ENCODE results near the gene TASP1.
"Not testable (repeated sequence)": the region's sequence is repeated elsewhere in the genome, so short reads cannot be mapped to it uniquely, and the experiment has no call there.

Gene TASP1

DNA sequence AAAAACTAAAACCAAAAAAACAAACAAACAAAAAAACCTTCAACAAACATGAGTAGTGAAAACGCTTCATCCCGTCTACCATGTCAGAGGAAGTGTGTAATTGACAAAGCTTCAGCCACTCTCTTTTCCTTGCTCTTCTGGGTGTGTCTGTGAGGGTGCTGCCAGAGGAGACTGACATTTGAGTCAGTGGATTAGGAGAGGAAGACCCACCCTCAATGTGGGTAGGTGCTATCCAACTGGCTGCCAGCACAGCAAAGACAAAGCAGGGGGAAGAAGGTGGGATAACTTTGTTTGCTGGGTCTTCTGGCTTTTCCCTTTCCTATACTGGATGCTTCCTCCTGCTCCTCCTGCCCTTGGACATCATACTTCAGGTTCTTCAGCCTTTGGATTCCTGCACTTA is 145.6 kb downstream of the TASP1 start:
- DNase-seq (ENCODE audit: low read depth in 2 of 2), result no peak

DNA sequence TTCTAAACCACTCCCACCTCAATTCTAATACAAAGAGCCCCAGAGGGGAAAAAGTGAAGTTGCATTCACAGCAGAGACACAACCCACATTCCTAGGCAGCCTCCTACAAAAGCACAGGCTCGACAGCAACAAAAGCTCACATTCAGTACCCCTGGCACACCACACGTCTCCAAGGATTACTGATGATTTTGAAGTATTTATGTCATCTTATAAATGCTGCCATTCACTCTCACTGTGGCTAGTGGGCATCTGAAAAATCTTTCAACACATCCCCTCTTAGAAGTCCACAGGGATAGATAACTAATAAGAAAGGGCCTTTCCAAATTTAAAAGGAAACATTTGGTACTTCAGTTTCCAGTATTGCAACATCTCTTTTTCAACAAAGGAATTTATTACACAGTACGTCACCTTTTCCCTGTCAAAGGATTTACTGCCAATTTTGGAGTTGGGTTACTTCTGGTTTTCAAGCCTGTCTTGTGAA is 146.7 kb downstream of the TASP1 start:
- DNase-seq (ENCODE audit: low read depth in 2 of 2), result no peak

DNA sequence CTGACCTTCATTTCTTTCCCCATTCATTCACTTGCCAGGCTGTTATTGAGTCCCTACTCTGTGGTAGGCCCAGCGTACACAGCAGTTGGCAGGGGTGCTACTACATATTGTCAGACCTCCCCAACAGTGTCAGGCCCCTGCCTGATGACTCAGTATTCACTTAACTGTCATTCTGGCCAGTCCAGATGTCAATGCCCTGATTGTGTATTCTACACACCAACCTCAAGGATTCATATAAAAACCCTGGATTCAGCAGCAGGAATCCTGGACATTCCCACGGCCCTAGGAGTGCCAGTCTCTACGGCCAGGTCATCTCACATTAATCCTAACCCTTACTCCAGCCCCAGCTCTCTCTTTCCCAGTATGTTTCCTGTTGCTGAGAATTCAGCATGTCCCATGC is 151.5 kb downstream of the TASP1 start:
- DNase-seq (ENCODE audit: low read depth in 2 of 2), result no peak

DNA sequence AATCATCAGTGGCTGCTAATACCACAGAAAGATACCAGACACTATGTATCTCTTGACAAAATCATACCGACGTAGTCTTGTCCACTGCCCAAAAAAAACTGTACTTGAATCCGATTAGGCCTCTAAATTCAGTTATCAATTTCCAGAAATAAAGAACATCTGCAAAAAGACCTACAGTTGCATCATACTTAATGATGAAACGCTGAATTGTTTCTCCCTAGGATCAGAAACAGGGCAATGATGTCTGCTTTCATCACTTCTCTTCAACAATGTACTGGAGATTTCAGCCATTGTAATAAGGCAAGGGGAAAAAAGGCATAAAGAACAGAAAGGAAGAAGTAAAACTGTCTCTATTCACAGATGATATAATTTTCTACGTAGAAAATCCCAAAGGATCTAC is 152.0 kb downstream of the TASP1 start:
- DNase-seq (ENCODE audit: low read depth in 2 of 2), result no peak

DNA sequence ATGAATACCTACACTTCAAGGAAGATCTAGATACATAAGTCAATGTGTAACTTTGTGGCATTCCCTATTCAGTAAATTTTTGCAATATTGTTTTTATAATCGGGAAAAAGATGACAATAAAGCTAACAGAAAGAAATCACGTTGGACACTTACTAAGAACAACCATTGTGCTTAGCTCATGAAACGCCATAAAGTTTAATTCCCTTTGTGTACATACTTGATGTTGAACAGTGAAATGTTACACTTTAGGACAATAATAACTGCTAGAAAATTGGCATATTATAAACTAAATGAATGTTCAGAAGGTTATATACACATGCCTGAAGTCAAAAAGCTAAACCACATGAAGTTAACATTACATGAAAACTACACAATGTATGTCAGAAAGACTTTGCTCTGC is 153.2 kb downstream of the TASP1 start:
- DNase-seq (ENCODE audit: low read depth in 2 of 2), result no peak

DNA sequence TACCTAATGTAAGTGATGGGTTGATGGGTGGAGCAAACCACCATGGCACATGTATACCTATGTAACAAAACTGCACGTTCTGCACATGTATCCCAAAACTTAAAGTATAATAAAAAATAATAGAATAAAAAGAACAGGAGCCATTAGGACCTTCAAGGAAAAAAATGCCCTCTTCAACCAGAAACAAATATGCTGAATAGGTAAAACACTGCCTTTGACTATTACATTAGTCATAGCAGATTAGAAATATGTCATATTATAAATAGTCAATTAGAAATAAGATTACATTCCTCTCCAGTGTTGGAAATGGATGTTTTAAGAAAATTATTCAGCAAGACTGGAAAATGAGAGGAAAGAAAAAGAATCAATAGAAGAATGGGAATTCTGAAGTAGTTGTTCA is 153.7 kb downstream of the TASP1 start:
- not testable (repeated sequence) for DNase-seq (ENCODE audit: low read depth in 2 of 2)

DNA sequence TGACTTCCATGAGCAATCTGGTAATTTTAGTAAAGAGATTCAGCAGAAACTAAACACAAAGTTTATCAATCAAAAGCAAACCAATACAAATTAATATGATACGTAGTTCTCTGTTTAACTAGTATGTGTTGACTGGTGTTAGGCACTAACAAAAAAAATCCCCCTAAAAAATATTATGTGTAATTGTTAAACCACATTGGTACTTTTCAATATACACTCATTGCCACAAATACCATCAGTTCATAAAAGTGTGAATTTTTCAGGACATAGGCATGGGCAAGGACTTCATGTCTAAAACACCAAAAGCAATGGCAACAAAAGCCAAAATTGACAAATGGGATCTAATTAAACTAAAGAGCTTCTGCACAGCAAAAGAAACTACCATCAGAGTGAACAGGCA is 155.3 kb downstream of the TASP1 start:
- not testable (repeated sequence) for DNase-seq (ENCODE audit: low read depth in 2 of 2)

DNA sequence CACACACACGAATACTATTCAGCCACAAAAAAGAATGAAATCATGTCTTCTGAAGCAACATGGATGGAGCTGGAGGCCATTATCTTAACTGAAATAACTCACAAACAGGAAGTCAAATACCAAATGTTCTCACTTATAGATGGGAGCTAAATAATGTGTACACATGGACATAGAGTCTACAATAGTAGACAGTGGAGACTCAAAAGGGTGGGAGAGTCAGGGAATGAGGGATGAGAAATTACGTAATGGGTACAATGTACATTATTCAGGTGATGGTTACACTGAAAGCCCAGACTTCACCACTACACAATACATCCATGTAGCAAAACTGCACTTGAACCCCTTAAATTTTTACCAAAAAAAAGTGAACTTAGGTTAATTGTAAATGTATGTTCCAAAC is 160.4 kb downstream of the TASP1 start:
- DNase-seq (ENCODE audit: low read depth in 2 of 2), result no peak

DNA sequence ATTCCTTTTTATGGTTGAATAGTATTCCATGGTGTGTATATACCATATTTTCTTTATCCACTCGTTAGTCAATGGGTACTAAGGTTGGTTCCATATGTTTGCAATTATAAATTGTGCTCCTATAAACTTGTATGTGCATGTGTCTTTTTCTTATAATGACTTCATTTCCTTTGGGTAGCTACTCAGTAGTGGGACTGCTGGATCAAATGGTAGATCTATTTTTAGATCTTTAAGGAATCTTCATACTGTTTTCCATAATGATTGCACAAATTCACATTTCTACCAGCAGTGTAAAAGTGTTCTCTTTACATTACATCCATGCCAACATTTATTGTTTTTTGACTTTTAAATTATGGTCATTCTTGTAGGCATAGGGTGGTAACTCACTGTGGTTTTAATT is 164.3 kb downstream of the TASP1 start:
- DNase-seq (ENCODE audit: low read depth in 2 of 2), result no peak

DNA sequence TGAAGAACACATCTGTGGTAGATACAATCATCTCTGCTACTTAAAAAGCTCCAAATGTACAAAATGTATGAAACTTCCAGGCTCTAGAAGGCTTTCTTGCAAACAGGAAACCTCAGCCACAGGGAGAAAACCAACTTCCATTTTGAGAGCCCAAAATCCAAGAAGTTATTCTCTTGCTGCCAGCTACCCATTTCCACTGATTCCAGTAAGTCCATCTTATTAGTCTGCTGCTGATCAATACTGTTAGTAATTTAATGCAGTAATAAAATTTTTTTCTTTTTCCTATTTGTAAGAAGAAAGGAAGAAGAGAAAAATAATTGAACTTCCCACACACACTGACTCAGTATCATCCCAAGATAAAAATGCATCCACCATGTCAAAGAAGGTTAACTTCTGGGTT is 169.5 kb downstream of the TASP1 start:
- DNase-seq (ENCODE audit: low read depth in 2 of 2), result no peak

DNA sequence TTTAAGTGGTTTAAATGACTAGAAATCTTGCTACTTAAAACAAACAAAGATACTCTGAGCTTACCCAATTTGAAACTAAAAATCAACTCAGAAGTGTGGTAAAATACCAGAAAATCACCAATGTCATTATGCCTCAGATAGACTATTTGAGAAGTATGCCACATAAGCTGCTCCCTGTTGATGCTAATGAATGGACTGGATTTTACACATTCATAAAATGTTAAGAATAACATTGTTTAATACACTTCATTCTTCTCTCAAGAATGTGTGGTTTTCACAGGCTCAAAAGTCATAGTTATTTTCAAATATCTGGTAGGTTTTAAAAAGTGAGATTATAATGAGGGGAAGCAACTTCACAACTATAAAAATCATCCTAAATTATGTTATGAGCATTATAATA is 170.6 kb downstream of the TASP1 start:
- no peak for DNase-seq (ENCODE audit: low read depth in 2 of 2)

DNA sequence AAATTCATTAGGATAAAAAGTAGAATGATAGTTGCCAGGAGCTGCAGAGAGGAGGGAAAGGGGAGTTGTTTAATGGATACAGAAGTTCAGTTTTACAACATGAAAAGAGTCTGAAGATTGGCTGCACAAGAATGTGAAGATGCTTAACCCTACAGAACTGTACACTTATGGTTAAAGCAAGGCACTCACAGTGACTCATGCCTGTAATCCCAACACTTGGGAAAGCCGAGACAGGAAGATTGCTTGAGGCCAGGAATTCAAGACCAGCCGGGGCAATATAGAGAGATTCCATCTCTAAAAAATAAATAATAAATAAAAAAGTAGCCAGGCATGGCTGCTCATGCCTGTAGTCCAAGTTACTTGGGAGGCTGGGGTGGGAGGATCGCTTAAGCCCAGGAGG is 174.0 kb downstream of the TASP1 start:
- DNase-seq (ENCODE audit: low read depth in 2 of 2), result no peak

DNA sequence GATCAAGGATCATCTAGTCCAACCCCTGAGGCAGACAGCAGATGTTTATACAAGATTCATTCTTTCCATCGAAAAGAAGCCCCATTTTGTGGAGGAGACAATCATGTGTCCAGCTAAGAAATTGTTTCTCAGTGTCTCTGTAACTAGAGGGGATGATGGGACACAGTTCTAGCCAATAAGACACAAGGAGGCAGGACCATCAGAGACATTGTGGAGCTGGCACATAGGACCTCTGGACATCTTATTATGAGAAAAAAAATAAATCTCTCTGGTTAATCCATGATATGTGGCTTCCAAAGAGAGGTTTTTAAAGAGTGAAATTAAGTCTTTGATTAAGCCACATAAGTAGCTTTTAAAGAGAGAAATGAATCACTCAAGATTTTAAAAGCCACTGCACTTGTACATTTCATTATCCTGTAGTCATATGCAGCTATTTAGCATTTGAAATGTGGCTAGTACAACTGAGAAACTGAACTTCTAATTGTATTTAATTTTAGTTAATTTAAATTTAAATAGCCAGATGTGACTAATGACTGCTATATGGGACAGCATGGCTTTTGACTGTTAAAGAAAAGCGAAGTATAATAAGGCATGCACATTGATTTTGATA is 176.8 kb downstream of the TASP1 start:
- DNase-seq (ENCODE audit: low read depth in 2 of 2), result no peak

DNA sequence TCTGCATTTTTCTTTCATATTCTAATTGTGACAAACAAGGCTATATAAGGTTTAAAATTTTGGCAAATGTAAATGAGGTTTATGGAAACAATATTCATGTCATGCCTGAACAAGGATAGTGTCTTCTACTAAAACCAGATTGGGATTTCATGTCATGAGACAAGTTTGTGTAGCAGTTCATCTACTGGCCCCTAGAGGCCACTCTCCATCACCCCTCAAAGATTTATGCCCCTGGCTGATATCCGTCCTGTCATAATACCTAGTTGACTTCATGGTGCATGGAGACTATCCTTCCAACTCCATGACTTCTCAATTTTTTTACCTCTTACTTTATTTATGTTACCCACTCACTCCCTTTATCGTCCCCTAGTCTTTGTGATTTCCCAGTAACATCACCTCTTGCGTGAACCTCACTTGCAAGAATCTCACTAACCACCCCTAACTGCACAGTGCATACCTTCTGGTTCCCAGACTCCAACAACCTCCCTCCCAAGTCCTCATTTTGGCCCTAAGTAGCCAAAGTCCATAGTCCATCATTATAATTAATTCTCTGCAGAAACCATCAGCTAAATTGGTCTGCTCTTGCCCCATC is 179.8 kb downstream of the TASP1 start:
- DNase-seq (ENCODE audit: low read depth in 2 of 2), result peak in 1 of 2 donors; percentile 0

DNA sequence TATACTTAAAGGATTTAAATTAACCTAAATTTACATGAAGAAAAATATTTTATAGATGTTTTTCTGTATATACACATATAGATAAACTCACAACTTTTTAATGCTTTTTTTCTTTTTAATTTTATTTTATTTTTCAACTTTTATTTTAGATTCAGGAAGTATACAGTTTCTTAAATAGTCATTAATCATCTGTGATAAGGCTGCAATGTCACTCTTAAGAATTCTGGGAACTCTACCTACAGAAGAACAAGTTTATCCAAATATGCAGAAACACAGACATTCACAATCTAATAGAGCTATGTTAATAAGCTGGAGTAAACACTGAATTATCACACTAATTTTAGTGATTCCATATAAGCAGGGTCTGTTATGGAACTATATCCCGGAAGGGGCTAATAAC is 181.2 kb downstream of the TASP1 start:
- DNase-seq (ENCODE audit: low read depth in 2 of 2), result no peak

DNA sequence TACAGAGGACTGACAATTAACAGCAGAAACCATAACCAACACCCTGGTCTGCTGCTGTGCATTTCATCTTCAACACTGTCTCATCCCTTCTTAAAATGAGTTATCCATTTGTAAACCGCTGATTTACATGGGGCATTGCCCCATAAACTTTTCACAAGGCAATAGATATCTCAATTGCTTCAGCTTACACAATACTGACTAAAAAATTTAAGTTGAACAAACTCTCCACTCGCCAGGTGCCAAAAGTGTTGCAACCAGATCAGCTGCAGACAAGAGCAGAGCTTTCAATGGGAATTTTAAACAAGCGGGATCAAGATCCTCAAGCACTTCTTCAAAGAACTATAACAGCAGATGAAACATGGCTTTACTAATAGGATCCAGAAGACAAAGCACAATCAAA is 183.0 kb downstream of the TASP1 start:
- DNase-seq (ENCODE audit: low read depth in 2 of 2), result no peak

DNA sequence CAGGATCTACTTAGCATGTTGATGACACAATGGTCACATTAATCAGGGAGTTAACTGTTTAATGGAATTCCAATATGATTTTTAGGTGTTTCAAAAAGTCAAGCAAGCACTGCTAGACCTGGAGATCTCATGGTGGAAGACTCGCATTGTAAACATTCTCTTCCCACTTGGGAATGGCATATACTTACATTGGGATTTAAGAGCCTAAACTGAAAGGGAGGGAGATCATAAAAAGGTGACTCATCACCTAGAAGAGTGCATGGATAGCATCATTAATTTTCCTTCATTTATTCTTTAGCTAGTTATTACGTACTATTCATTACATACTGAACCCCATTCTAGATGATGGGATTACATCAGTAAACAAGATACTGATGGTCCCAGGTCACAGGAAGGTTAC is 185.4 kb downstream of the TASP1 start:
- DNase-seq (ENCODE audit: low read depth in 2 of 2), result no peak

DNA sequence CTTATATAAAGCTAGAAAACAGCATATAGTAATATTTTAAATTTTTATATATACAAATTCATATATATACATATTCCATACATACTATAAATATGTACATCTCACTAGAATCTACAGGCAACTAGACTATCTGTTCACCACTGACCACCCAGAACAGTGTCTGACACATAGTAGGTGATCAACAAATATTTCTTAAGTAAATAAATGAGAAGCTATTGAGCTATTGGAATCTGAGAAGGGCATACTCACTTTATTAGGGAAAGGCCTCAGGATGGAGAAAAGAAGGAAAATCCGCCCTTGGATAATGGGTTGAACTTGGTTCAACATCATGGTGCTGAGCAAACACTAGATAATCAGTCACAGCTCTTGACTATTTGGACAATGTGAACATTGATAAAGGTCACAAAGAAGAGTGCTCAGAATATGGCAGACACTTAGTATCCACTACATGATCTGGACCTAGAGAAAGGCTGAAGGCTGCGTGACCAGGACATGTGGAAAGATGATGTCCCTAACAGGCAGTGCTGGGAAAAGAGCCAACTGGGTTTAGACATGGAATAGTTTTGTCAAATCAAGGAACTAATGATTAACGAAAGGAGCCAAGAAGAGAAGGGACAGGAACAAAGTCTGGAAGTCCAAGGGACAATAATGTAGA is 186.1 kb downstream of the TASP1 start:
- DNase-seq (ENCODE audit: low read depth in 2 of 2), result no peak

DNA sequence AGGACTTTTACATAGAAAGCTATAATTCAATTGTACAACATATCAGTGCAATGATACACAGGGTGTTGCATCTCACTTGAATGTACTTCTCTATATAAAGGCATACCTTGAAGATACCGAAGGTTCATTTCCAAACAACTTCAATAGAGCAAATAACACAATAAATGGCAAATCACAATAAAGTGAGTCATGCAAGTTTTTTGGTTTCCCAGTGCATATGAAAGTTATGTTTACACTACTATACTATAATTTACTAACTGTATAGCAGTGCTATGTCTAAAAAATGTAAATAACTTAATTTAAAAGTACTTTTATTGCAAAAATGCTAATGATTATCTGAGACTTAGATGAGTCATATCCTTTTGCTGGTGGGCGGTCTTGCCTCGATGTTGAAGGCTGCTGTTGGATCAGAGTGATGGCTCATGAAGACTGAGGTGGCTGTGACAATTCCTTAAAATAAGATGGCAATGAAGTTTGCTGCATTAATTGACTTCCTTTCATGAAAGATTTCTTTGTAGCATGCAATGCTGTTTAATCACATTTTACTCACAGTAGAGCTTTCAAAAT is 188.8 kb downstream of the TASP1 start:
- no peak for DNase-seq (ENCODE audit: low read depth in 2 of 2)

DNA sequence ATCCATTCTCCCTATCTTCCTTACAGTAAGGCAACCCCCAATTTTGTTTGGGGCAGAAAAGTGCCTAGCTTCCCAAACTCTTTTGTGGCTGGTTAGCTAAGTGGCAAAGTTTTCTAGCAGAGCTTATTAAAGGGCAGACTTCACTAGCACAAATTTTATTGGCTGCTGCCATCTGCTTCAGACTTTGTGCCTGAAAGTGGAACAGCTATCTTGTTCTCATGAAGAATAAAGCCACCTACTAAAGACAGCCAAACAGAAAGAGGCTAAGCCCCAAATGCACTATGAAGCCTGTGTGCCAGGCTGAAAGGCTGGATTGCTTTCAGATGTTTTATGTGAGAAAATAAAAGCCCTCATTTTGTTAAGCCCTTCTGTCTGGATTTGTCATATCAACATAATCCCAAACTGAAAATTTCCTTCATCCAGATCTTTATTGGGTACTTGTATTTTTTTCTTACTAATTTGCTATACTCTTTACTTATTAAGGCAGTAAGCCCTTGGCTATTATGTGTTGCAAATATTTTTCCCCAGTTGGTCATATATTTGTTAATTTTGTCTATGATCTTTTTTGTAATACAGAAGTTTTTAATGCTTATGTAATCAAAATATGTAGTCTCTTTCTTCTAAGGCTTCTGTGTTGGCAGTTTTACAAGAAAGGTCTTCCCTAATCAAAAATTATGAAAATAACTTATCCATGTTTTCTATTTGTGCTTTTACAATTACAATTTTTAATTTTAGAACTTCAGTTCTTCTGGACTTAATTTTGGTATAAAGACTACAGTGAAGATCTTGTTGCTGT is 191.1 kb downstream of the TASP1 start:
- DNase-seq (ENCODE audit: low read depth in 2 of 2), result no peak

DNA sequence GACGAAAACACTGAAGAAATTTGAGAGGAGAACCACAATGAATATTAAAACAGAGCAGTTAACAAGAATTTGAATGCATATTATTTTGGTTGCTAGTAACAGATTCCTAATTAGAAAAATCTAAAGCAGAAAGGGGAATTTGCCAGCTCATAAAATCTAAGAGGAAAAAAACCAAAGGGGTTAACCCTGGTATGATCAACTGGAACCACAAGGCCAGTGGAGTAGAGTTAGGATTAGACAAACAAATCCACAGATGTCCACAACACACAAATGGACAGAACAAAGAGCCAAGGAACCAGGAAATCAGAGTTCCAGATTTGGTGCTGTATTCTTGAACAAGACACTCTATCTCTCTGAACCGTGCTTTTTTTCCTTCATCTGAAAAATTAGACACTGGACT is 195.0 kb downstream of the TASP1 start:
- DNase-seq (ENCODE audit: low read depth in 2 of 2), result no peak

DNA sequence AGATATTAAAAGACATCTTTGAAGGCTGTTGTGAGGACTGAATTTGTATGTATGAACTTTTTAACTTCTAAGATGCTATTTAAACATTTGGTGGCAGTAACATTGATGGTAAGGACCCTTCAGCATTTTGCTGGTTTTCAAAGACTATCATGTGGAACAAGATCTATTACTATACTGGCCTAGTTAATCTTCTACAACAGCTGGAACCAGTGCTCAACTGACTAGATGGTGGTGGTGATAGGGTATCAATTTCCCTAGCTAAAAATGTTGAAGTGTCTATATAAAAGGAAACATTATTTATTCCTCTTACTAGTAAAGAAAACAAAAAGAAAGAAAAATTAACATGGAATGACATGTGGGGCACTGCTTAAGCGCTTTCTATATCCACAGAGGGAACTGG is 195.7 kb downstream of the TASP1 start:
- DNase-seq (ENCODE audit: low read depth in 2 of 2), result no peak
